GM21723 (cell line): Measurements from ENCODE around the gene DHRSX.
"Not testable (repeated sequence)": the region's sequence is repeated elsewhere in the genome, so short reads cannot be mapped to it uniquely, and the experiment has no call there.

ENCODE experiments used
- ATAC-seq: cut with Tn5 transposase; IDR thresholded peaks from one replicate; pipeline ENCODE4 v1.9.1; 2021; ENCODE audit warnings: mild to moderate bottlenecking, moderate library complexity; ENCODE audit not compliant: unreplicated experiment

DHRSX gene

DNA sequence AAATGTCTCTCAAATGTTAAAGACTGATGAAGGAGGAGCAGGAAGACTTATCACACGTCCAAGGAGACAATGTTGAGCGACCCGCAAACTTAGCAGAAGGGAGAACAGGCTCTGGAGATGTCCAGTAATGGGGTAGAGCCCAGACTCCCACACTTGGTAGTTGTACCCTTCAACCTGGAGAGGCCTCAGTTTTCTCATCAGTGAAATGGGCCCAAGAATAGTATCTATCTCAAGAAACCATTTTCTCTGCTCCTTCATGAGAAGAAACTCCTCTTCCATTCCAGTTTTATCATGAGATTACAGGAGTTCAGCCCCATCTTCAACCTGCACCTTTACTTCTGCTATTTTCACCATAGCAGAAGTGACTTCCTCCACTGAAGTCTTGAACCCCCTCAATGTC lies 169.9 kb downstream of the DHRSX start:
- ATAC-seq, result no peak

DNA sequence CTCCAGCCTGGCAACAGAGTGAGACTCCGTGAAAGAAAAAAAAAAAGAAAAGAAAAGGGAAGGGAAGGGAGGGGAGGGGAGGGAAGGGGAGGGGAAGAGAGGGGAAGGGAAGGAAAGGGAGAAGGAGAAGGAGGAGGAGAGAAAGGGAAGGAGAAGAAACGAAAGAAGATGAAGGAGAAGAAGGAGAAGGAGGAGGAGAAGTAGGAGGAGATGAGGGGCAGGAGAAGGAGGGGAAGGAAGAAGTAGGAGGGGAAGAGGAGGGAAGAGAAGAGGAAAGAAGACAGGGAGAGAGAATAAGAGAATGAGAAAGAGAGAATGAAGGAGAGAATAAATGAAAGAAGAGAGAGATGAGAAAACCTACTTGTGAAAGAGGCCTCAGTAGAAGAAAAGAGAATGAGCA lies 170.3 kb downstream of the DHRSX start:
- no peak for ATAC-seq

DNA sequence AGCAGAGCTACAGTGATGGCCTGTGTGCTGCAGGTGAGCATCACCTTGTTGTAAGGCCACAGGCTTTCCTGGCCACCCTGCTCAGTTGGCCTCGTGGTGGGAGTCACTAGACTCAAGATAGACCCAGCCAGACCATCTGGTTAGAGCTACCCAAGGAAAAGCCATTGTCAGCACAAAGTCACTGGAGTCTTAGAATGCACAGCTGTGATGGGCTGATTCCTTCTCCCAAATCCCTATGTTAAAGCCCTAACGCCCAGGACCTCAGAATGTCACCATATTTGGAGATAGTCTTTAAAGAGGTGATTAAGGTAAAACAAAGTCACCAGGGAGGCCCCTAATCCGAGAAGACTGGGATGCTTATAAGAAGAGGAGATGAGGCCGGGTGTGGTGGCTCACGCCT lies 173.4 kb downstream of the DHRSX start:
- ATAC-seq, result no peak

DNA sequence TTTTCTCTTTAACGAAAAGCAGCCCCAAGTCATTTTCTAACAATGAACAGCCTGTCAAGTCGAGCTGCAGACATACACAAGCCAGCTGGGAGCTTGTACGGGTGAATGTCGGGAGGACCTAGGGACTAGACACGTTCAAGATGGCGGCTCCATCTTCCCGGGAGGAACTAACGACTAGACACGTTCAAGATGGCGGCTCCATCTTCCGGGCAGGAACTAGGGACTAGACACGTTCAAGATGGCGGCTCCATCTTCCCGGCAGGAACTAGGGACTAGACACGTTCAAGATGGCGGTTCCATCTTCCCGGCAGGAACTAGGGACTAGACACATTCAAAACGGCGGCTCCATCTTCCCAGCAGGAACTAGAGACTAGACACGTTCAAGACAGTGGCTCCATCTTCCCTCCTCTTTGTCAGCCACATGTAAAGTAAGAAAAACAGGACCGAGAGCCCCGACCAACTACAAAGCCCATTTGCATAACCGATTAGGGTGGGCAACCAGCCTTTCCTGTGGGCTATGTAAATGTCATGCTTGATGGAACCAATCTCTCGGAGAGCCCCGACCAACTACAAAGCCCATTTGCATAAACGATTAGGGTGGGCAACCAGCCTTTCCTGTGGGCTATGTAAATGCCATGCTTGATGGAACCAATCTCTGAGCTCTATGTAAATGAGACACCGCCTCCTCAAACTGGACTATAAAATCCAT lies 175.5 kb downstream of the DHRSX start:
- ATAC-seq, result no peak

DNA sequence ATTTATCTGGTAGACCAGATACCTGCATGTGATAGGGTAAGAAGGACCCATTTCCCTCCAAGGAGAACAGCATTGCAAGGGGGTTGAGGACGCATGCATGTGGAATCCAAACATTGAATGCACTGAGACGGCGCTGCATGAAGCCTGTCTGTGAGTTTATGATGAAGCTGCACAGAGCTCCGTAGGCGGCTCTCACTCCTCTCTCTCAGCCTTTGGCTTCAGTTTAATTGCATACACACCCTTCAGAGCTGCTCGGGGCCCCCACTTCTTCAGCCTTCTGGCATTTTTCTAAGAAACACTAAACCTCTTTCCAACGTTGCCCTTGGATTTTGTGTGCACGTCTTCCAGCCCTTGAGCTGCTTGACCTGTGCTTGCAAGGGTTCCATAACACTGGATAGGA lies 176.6 kb downstream of the DHRSX start:
- no peak for ATAC-seq

DNA sequence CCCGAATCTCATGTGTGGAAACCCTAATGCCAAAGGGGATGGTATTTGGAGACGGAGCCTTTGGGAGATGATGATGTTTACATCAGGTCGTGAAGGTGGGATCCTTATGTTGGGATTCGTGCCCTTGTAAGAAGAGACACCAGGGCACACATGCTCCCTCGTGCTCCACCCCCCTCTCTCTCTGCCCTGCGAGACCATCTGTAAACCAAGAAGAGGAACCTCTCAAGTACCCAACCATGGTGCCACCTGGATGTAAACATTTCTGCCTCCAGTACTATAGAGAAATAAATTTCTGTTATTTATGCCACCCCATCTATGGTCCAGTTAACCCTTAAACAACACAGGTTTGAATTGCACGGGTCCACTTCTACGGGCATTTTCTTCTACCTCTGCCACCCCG lies 179.4 kb downstream of the DHRSX start:
- ATAC-seq, result no peak

DNA sequence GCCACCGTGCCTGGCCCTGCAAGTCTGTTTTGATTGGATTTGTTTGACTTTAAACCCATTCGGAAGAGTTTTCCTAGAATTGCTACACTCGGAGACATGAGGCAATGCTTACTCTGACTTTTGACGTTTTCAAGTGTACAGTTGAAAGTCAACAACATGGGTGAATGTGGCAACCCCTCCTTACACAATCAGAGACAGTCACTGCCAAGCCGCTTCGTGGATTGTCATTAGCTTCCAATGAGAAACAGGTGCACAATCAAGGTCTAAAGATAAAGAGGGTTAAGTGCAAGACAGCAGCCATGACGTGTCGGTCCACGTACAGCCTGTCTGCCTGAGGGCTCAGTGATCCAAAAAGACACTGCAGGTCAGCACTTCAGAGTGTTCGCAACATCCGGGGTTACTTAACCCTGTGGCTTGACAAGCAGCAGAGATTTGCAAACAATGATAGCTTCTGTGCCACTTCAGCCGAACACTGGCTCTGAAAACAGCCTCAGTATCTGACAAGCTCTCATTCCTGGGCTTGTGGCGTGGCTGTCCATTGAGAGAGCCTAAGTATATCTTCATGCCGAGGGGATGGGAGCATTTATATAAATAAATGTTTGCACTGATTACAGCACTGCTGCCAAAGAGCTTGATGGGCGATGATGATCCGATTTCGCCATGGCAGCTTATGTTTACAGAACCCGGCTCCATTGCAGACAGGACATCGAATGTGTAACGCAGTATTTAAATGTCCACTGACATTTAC lies 180.0 kb downstream of the DHRSX start:
- no peak for ATAC-seq

DNA sequence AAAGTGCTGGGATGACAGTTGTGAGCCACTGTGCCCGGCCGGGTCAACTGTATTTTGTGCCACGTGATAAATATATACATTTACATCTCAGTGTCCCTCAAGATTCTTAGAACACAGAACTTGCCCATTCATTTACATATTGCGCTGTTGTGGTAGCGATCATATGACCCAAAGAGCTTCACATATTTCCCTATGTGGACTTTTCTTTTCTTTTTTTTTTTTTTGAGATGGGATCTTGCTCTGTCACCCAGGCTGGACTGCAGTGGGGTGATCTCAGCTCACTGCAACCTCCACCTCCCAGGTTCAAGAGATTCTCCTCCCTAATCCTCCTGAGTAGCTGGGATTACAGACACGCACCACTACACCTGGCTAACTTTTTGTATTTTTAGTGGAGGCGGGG lies 180.7 kb downstream of the DHRSX start:
- no peak for ATAC-seq

DNA sequence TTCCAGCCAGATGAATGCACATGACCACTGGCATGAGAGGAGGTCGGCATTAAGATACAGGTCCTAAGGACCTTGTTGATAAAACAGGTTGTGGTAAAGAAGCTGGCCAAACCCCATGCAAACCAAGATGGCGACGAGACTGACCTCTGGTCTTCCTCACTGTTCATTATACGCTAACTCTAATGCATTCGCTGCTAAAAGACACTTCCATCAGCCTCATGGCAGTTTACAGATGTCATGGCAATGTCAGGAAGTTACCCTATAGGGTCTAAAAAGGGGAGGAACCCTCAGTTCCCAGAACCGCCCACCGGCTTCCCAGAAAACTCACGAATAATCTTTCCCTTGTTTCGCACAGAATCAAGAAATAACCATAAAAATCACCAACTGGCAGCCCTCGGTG lies 182.4 kb downstream of the DHRSX start:
- ATAC-seq, result no peak

DNA sequence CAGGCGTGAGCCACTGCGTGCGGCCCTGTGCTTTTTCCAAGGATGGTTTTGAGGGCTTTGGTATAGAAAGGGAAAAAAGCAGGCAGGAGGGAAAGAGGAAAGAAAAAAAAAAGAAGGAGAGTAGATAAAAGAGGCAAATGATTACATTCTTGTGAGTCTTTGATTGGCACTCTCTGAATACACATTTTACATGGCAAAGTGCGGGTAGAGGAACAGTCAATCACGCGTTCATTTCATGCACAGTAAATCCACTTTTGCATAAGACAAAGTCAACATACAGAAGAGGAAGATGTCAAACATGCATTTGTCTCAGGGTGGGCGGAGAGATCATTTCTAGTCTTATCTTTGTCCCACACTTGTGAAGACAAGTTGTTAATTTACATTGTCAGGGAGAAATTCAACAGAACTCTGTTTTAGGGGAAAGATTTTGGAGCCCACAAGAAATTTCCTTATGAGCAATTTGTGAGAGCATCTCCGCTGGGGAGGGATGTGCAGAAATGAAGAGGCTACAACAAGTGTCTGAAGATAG lies 183.2 kb downstream of the DHRSX start:
- no peak for ATAC-seq

DNA sequence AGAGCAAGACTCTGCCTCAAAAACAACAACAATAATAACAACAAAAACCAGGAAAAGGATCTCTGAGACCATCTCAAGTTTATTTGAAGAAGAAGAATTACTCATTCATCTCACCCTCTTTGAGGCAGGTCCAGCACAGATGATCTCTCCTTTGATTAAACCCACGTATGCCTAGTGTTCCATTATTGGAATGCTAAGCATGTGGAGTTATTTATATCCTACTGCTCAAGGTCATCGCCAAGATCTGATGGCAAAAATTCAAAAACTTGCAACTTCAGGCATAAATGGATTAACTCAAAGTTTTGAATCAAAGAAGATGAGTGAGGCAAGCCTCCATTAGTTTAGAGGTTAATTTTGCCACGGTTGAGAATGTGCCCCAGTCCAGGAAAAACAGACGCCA lies 184.2 kb downstream of the DHRSX start:
- no peak for ATAC-seq

DNA sequence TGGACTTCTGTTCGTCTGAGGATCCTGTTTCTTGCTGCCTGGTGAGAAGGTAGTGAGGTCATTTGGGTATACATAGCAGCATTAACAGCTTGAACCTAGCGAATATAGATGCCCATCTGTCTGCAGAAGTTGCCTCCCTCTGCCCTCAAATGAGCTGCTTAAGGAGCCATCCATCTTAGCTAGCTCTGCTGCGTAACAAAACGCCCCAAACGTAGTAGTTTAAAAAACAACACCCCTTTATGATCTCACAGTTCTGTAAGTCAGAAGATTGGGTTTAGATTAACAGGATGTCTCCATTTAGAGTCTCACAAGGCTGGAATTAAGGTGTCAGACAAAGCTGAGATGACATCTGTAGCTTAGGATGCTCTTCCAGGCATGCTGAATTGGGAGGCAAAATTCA lies 185.3 kb downstream of the DHRSX start:
- ATAC-seq, result no peak

DNA sequence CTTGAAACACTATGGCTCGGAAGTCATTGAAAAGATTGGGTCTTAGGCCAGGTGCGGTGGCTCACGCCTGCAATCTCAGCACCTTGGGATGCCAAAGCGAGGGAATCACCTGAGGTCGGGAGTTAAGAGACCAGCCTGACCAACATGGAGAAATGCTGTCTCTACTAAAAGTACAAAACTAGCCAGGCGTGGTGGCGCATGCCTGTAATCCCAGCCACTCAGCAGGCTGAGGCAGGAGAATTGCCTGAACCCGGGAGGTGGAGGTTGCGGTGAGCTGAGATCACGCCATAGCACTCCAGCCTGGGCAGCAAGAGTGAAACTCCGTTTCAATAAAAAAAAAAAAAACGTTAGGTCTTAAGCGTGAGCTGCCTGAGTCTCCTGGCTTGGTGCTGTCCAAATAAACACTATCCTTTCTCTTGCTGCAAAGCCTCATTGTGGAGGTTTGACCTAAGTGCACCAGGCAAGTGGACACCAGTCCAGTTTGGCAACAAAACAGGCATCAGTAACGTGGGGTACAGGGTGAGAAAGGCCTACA lies 185.9 kb downstream of the DHRSX start:
- no peak for ATAC-seq

DNA sequence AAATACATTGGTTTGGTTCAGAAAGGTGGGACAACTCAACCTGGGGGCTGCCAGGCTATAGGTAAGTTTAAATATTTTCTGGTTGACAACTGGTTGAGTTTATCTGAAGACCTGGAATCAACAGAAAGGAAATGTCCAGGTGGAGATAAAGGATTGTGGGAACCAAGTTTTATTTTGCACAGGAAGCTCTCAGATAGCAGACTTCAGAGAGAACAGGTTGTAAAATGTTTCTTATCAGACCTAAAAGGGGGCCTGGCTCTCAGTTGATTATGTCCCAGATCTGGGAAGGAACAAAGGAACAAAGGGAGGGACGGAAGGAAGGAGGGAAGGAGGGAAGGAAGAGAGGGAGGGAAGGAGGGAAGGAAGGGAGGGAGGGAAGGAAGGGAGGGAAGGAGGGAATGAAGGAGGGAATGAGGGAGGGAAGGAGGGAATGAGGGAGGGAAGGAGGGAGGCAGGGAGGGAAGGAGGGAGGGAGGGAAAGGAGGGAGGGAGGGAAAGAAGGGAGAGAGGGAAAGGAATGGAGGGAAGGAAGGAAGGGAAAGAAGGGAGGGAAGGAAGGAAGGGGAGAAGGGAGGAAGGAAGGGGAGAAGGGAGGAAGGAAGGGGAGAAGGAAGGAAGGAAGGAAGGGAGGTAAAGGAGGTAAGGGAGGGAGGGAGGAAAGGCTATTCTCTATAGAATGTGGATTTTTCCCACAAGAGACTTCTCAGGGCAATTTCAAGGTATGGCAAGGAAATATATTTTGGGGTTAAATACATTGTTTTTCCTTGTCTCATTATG lies 186.7 kb downstream of the DHRSX start:
- ATAC-seq, result no peak

DNA sequence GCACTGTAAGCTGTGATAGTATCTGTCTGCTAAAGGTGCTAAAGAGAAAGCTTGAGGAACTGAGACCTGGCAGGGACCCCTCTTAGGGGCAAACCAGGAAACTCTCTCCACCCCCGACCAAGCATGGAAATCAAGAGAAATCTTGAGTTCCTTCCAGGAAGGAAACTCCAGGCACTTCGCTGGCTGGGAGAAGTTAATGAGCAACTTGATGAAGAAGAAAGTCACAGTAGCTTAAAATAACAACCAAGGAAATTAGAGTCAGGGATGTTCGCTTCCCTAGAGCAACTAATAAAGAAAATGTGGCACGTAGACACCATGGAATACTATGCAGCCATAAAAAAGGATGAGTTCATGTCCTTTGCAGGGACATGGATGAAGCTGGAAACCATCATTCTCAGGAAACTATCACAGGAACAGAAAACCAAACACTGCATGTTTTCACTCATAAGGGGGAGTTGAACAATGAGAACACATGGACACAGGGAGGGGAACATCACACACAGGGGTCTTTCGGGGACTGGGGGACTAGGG lies 188.7 kb downstream of the DHRSX start:
- ATAC-seq, result not testable (repeated sequence)

DNA sequence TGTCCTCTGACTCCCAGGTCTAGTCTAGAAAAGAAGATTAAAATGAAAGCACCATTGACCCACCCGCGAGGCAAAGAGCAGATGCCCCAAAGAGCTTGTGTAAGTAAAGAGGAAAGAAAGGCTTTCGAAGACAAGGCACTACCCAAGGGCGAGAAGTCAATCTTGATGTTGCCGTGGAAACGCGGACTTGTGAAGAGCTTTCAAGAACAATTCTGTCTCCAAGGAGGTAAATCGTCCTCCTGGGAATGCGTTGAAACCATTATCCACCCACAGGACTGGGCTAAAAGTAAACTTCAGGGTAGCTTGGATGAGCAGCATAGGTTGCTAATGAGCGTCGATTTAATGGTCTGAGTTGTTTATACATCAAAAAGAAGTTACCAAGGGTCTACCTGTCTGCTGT lies 189.3 kb downstream of the DHRSX start:
- ATAC-seq, result no peak

DNA sequence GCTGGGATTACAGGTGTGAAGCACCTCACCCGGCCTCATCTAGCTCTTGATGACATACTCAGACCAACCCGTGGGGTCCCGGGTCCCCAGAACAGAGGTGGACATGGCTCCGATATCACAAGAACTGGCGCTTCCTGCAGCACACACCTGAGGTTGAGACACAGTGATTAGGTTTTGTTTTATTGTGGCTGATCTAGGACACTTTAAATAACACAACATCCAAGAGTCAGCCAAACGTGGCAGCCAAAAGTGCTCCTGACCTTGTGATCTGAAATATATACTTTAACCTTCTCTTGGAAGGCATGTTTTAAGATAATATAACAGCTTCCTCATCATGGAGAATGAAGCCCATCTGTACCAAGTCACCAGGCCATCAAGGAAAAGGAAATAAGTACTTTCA lies 198.9 kb downstream of the DHRSX start:
- ATAC-seq, result no peak

DNA sequence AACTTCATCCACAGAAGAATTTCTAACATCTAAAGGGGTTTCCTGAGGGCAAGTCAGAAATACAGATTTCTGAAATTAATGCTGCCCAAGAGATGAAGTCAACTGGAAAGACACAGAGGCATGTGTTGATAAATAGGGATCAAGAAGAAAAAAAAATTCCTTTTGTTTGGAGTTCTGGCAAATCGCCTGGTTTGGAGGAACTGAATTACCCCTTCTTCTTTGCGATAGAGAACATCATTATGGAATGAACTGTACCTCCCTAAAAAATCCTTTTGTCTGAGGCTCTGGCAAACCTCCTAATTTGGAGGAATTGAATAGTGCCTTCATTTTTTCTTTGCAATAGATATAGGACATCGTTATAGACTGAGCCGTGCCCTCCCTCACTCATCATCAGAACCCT lies 200.9 kb downstream of the DHRSX start:
- ATAC-seq, result no peak

DNA sequence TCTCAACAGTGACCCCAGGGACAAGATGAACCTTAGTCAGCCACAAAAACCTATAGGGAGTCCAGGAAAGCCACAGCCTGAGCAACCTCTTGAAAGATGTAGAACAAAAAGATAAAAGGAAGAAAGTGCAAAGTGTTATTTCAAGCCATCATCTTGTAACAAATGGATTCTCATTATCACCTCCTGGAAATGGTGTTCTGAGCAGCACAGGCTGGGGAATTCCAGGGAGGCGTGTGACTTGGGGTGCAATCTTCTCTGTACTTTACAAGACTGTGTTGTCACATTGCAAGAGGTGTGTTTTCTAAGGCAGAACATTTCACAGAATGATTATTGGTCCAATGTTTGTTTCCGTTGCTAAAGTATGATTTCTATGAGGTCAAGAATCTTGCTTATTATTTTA lies 214.0 kb downstream of the DHRSX start:
- no peak for ATAC-seq

DNA sequence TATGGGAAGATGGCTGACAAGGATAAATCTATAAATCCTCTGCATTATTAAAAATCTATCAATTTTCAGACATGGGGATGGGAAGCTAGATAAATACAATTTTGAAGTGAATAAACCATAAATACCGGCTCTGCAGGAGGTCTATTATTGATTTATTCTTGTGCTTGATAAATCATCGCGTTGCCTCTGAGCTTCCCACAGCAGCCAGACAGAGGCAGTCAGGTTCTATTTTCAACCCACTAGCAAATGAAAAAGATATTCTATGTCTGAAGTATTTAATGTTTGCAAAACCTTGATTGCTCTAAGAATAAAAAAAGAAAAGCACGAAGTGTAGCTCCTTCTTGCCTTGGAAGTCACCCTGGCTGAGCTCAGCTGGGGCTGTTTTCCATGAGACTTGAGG lies 216.2 kb downstream of the DHRSX start:
- ATAC-seq, result no peak

DNA sequence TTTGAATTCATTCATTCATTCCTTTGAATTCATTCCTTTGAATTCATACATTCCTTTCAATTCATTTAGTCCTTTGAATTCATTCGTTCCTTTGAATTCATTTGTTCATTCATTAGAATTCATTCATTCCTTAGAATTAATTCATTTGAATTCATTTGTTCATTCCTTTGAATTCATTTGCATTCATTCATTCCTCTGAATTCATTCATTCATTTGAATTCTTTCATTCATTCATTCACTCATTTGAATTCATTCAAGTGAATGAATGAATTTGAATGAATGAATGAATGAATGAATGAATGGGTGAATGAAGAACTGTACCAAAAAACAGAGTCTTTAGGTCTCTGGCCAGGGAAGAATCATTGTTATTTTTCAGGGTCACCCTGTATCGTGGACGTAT lies 216.6 kb downstream of the DHRSX start:
- no peak for ATAC-seq
